ENCODE measurements around the gene CTSZ. TPM values are rescaled to one million over a fixed set of nuclear protein-coding genes. Genes with fewer than 3 reads are reported as not detected.
"Not testable (repeated sequence)": the region's sequence is repeated elsewhere in the genome, so short reads cannot be mapped to it uniquely, and the experiment has no call there.

CTSZ gene
- total RNA-seq, 1 donor from 2014 or later = 109 TPM

DNA sequence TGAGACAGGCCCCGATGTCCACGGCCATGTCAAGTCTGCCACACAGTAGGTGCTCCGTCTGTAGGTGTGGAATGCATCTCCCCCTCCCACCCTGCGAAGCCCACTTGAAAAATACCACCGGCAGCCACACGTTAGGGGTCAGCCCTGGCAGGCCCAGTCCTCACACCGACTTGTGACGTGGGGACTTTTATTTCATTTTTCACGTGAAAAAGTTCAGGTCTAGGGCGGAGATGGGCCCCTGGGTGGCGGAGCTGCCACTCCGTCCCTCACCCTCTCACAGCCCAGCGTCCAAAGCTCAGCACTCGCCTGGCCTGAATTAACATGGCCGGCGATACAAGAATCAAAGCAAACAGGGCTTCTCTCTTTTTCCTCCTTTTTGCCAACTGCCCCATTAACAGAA, 8.4 kb upstream of the CTSZ start:
- no peak for DNase-seq (ENCODE audit: low read depth)
- Histone ChIP-seq H3K36me3 (ENCODE audit: control insufficient read depth, insufficient read depth, low read length) (no peaks in the 10 kb centered on the region), H3K27me3 (ENCODE audit: control insufficient read depth, insufficient read depth, low read length) (no peaks in the 10 kb centered on the region), H3K4me3 (ENCODE audit: low read depth, low read length) (no peak overlapping the region)
- TF ChIP-seq, protein P1, sequence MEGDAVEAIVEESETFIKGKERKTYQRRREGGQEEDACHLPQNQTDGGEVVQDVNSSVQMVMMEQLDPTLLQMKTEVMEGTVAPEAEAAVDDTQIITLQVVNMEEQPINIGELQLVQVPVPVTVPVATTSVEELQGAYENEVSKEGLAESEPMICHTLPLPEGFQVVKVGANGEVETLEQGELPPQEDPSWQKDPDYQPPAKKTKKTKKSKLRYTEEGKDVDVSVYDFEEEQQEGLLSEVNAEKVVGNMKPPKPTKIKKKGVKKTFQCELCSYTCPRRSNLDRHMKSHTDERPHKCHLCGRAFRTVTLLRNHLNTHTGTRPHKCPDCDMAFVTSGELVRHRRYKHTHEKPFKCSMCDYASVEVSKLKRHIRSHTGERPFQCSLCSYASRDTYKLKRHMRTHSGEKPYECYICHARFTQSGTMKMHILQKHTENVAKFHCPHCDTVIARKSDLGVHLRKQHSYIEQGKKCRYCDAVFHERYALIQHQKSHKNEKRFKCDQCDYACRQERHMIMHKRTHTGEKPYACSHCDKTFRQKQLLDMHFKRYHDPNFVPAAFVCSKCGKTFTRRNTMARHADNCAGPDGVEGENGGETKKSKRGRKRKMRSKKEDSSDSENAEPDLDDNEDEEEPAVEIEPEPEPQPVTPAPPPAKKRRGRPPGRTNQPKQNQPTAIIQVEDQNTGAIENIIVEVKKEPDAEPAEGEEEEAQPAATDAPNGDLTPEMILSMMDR (IDR thresholded peaks at IDR 0.05; ENCODE audit: insufficient read depth, low read length, poor library complexity, severe bottlenecking) = no peak

- Histone ChIP-seq H3K4me3 (ENCODE audit: low read depth, low read length) (no peak overlapping the region), H3K36me3 (ENCODE audit: control insufficient read depth, insufficient read depth, low read length) (no peaks in the 10 kb centered on the region), H3K27me3 (ENCODE audit: control insufficient read depth, insufficient read depth, low read length) (no peaks in the 10 kb centered on the region)
- DNase-seq (ENCODE audit: low read depth) = no peak
- TF ChIP-seq, protein P1 (IDR thresholded peaks at IDR 0.05; ENCODE audit: insufficient read depth, low read length, poor library complexity, severe bottlenecking) = no peak
Measured at GRCh38 chr20:59014680-59015389, 7.8 kb upstream of the CTSZ start.

DNA sequence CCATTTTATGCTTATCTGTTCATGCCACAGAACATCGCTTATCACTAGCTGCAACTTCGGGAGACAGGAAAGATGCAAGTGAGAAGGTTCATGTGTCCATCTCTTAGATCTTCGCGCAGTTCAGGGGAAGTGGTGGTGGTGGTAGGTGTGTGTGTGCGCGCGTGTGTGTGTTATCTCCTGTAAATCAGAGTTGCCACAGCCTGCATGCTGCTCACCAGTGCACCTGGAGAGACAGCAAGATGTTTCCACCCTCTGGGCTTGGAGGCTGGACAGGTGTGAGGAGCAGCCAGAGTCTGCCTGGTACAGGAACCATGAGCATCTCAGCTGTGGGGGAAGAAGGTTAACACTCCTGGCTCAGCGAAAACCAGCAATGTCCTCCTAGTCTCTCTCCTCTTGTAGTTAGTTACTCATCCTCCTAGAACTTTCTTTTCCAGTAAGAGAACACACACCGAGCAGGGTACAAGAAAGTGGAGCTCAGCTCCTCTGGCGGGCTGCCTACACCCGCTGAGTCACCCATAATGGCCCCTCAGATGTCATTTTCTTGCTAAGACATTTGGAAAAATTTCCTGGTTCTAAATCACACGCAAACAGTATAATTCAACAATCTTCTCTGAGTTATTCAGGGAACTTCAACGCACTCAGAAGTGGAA, 7.0 kb upstream of the CTSZ start:
- no peak for DNase-seq (ENCODE audit: low read depth)
- H3K27me3 ChIP-seq (ENCODE audit: control insufficient read depth, insufficient read depth, low read length) = no peaks in the 10 kb centered on the region
- no peak overlapping the region for H3K4me3 ChIP-seq (ENCODE audit: low read depth, low read length)
- TF ChIP-seq, protein P1 (IDR thresholded peaks at IDR 0.05; ENCODE audit: insufficient read depth, low read length, poor library complexity, severe bottlenecking) = no peak
- H3K36me3 ChIP-seq (ENCODE audit: control insufficient read depth, insufficient read depth, low read length) = no peaks in the 10 kb centered on the region

DNA sequence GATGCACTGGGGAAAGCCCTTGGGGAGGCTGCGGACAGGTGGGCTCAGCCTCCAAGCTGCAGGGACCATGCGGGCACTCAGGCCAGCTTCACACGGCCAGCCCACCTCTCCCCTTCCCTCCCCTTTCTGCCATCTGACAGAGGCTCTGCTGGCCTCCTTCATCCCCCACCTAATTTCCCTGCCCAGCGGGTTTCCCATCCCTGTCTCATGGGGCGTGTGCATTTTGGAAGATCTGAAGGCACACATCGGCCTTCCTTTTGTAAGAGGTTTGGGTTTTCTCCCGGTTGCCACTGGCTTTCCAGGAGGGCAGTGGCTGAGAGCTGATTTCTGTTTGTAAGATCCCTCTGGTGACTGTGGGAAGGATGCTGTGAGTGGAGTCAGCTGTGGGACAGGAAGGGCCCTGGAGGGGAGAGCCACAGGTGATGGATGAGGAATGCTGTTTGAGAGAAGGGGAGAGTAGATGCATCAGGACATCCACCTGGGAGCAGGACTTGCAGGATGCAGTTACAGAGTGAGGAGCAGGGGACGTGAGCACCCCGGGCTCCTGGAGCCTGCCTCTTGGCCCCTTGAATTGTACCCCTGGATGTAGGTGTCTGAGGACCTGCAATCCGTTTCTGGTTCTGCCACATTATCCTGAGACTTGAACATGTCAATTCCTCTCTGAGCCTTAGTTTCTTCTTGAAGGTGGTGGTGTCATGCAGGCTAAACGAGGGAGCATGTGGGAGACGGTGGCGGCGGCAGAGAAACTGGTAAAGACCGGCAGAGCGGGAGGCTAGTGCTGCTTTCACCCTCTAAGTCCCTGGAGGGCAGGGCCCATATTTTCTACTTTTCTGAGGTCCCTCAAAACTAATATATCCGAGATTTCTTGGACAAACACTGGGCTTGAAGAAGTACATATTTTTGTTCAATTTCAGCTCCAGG, 6.2 kb upstream of the CTSZ start:
- no peaks in the 10 kb centered on the region for H3K27me3 ChIP-seq (ENCODE audit: control insufficient read depth, insufficient read depth, low read length)
- TF ChIP-seq, protein P1 (IDR thresholded peaks at IDR 0.05; ENCODE audit: insufficient read depth, low read length, poor library complexity, severe bottlenecking) = no peak
- no peaks in the 10 kb centered on the region for H3K36me3 ChIP-seq (ENCODE audit: control insufficient read depth, insufficient read depth, low read length)
- no peak for DNase-seq (ENCODE audit: low read depth)
- H3K4me3 ChIP-seq (ENCODE audit: low read depth, low read length) = no peak overlapping the region

DNA sequence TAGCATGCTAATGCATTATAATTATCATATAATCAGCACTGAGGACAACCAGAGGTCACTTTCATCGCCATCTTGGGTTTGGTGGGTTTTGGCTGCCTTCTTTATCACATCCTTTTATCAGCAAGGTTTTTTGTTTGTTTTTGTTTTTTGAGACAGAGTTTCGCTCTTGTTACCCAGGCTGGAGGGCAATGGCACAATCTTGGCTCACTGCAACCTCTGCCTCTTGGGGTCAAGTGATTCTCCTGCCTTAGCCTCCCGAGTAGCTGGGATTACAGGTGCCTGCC, 4.8 kb upstream of the CTSZ start:
- H3K4me3 ChIP-seq (ENCODE audit: low read depth, low read length); H3K27me3 ChIP-seq (ENCODE audit: control insufficient read depth, insufficient read depth, low read length); H3K36me3 ChIP-seq (ENCODE audit: control insufficient read depth, insufficient read depth, low read length); DNase-seq (ENCODE audit: low read depth): not testable (repeated sequence)
